Activated CD4-positive, alpha-beta T cell treated with anti-CD3 and anti-CD28 coated beads for 1 hour (primary cell): ENCODE data around the gene MCFD2.
"Not testable (repeated sequence)": the region's sequence is repeated elsewhere in the genome, so short reads cannot be mapped to it uniquely, and the experiment has no call there.

Source experiments
- DNase-seq: peaks from one replicate; pipeline ENCODE4 v3.0.0-alpha.2; 2020

MCFD2 gene

GRCh38 chr2:46936566-46936965, 21.0 kb upstream of the MCFD2 start:
- no peak for DNase-seq

- DNase-seq, result no peak
These were observed 19.5 kb upstream of the MCFD2 start for GRCh38 chr2:46935071-46935470.

- no peak for DNase-seq
These were observed 14.0 kb upstream of the MCFD2 start for GRCh38 chr2:46929612-46930011.

GRCh38 chr2:46926863-46927262, 11.3 kb upstream of the MCFD2 start:
- no peak for DNase-seq

- DNase-seq, result no peak
These were observed 10.1 kb upstream of the MCFD2 start for GRCh38 chr2:46925474-46926351.

- no peak for DNase-seq
These were observed 9.0 kb upstream of the MCFD2 start for GRCh38 chr2:46924608-46925007.

GRCh38 chr2:46924038-46924437, 8.4 kb upstream of the MCFD2 start:
- DNase-seq, result no peak

GRCh38 chr2:46923041-46923528, 7.5 kb upstream of the MCFD2 start:
- no peak for DNase-seq

GRCh38 chr2:46922606-46923005, 7.0 kb upstream of the MCFD2 start:
- no peak for DNase-seq

GRCh38 chr2:46921676-46922448, 6.3 kb upstream of the MCFD2 start:
- DNase-seq, result no peak

GRCh38 chr2:46917628-46918027, 2.0 kb upstream of the MCFD2 start:
- DNase-seq, result no peak

- DNase-seq, result peak; percentile 68
These were observed 415 bp upstream of the MCFD2 start for GRCh38 chr2:46915811-46916630.

GRCh38 chr2:46914578-46915230, 902 bp downstream of the MCFD2 start:
- DNase-seq, result no peak

- no peak for DNase-seq
These were observed 1.9 kb downstream of the MCFD2 start for GRCh38 chr2:46913471-46914381.

GRCh38 chr2:46909771-46910419, 5.7 kb downstream of the MCFD2 start:
- no peak for DNase-seq

GRCh38 chr2:46909150-46909549, 6.5 kb downstream of the MCFD2 start:
- DNase-seq, result no peak

- DNase-seq, result not testable (repeated sequence)
These were observed 10.5 kb downstream of the MCFD2 start for GRCh38 chr2:46904908-46905678.

- not testable (repeated sequence) for DNase-seq
These were observed 12.6 kb downstream of the MCFD2 start for GRCh38 chr2:46902980-46903379.

- no peak for DNase-seq
These were observed 13.1 kb downstream of the MCFD2 start for GRCh38 chr2:46902465-46902864.

- DNase-seq, result no peak
These were observed 14.0 kb downstream of the MCFD2 start for GRCh38 chr2:46901611-46902010.
